Mucosa of rectum (tissue), 2 donors: ENCODE measurements around the gene ADGRG3.
"Not testable (repeated sequence)": the region's sequence is repeated elsewhere in the genome, so short reads cannot be mapped to it uniquely, and the experiment has no call there.

Experiments
- H3K27ac ChIP-seq, 2 donors: one replicate each; pipeline ENCODE4 v1.7.0; 2013; ENCODE audit warnings: inconsistent platforms in 2 of 2, low read depth in 2 of 2, low read length in 2 of 2
- H3K27me3 ChIP-seq, 2 donors: one replicate each; pipeline ENCODE4 v1.7.0; 2013; ENCODE audit warnings: low read length in 2 of 2; ENCODE audit not compliant: control insufficient read depth in 2 of 2, insufficient read depth in 2 of 2
- H3K36me3 ChIP-seq, 2 donors: one replicate each; pipeline ENCODE4 v1.7.0; 2013; ENCODE audit warnings: low read length in 2 of 2; ENCODE audit not compliant: control insufficient read depth in 2 of 2, insufficient read depth in 2 of 2
- H3K4me1 ChIP-seq, 2 donors: one replicate each; pipeline ENCODE4 v1.7.0; 2013; ENCODE audit warnings: low read length in 2 of 2, mild to moderate bottlenecking in 1 of 2; ENCODE audit not compliant: control insufficient read depth in 2 of 2, insufficient read depth in 2 of 2
- H3K4me3 ChIP-seq, 2 donors: one replicate each; pipeline ENCODE4 v1.7.0; 2013; ENCODE audit warnings: low read length in 2 of 2
- H3K9ac ChIP-seq, 2 donors: one replicate each; pipeline ENCODE4 v1.7.0; 2013; ENCODE audit warnings: low read length in 2 of 2, low read depth in 1 of 2, mild to moderate bottlenecking in 1 of 2
- H3K9me3 ChIP-seq, 2 donors: one replicate each; pipeline ENCODE4 v1.7.0; 2013; ENCODE audit warnings: low read length in 2 of 2; ENCODE audit not compliant: control insufficient read depth in 2 of 2
- donor health status: healthy.
- donor health status: Normal muscosa, but diverticular disease.

Gene ADGRG3

GRCh38 chr16:57671451-57671850, 3.3 kb downstream of the ADGRG3 start:
- H3K9ac ChIP-seq, H3K4me1 ChIP-seq, H3K9me3 ChIP-seq, H3K36me3 ChIP-seq, H3K27me3 ChIP-seq, H3K27ac ChIP-seq, H3K4me3 ChIP-seq: not testable (repeated sequence)

GRCh38 chr16:57672416-57672815, 4.3 kb downstream of the ADGRG3 start:
- H3K4me1 ChIP-seq, result no peaks in the 10 kb centered on the region
- no peaks in the 10 kb centered on the region for H3K9me3 ChIP-seq
- no peak overlapping the region for H3K4me3 ChIP-seq
- H3K27ac ChIP-seq, result no peak overlapping the region
- H3K27me3 ChIP-seq, result peaks cover 0 to 5% of the 10 kb centered on the region in 2 donors
- H3K9ac ChIP-seq, result no peak overlapping the region
- H3K36me3 ChIP-seq, result no peaks in the 10 kb centered on the region

- no peak overlapping the region for H3K9ac ChIP-seq
- H3K27ac ChIP-seq, result no peak overlapping the region
- H3K4me3 ChIP-seq, result no peak overlapping the region
- H3K36me3 ChIP-seq, result no peaks in the 10 kb centered on the region
- H3K27me3 ChIP-seq, result peaks cover 0 to 5% of the 10 kb centered on the region in 2 donors
- no peaks in the 10 kb centered on the region for H3K4me1 ChIP-seq
- H3K9me3 ChIP-seq, result no peaks in the 10 kb centered on the region
Measured at GRCh38 chr16:57672824-57673223, 4.7 kb downstream of the ADGRG3 start.

GRCh38 chr16:57675741-57676551, 7.8 kb downstream of the ADGRG3 start:
- Histone ChIP-seq H3K27ac (no peak overlapping the region), H3K36me3 (no peaks in the 10 kb centered on the region), H3K4me3 (no peak overlapping the region), H3K9ac (no peak overlapping the region), H3K9me3 (no peaks in the 10 kb centered on the region), H3K4me1 (no peaks in the 10 kb centered on the region), H3K27me3 (peaks cover 0 to 2% of the 10 kb centered on the region in 2 donors)

GRCh38 chr16:57676553-57677085, 8.5 kb downstream of the ADGRG3 start:
- no peak overlapping the region for H3K27ac ChIP-seq
- no peak overlapping the region for H3K4me3 ChIP-seq
- H3K36me3 ChIP-seq, result no peaks in the 10 kb centered on the region
- H3K4me1 ChIP-seq, result no peaks in the 10 kb centered on the region
- peaks cover 0 to 2% of the 10 kb centered on the region in 2 donors for H3K27me3 ChIP-seq
- no peaks in the 10 kb centered on the region for H3K9me3 ChIP-seq
- H3K9ac ChIP-seq, result no peak overlapping the region

GRCh38 chr16:57677622-57678369, 9.7 kb downstream of the ADGRG3 start:
- H3K36me3 ChIP-seq, result no peaks in the 10 kb centered on the region
- peaks cover 0 to 2% of the 10 kb centered on the region in 2 donors for H3K27me3 ChIP-seq
- no peak overlapping the region for H3K27ac ChIP-seq
- no peak overlapping the region for H3K9ac ChIP-seq
- H3K4me3 ChIP-seq, result no peak overlapping the region
- no peaks in the 10 kb centered on the region for H3K4me1 ChIP-seq
- H3K9me3 ChIP-seq, result no peaks in the 10 kb centered on the region

- Histone ChIP-seq H3K9me3 (no peaks in the 10 kb centered on the region), H3K4me3 (no peak overlapping the region), H3K27ac (no peak overlapping the region), H3K4me1 (no peaks in the 10 kb centered on the region), H3K9ac (no peak overlapping the region), H3K27me3 (no peaks in the 10 kb centered on the region), H3K36me3 (no peaks in the 10 kb centered on the region)
Measured at GRCh38 chr16:57679016-57679415, 10.9 kb downstream of the ADGRG3 start.

- Histone ChIP-seq H3K4me3 (no peak overlapping the region), H3K27me3 (no peaks in the 10 kb centered on the region), H3K9me3 (no peaks in the 10 kb centered on the region), H3K27ac (no peak overlapping the region), H3K36me3 (no peaks in the 10 kb centered on the region), H3K9ac (no peak overlapping the region), H3K4me1 (no peaks in the 10 kb centered on the region)
Measured at GRCh38 chr16:57679767-57680482, 11.8 kb downstream of the ADGRG3 start.

GRCh38 chr16:57680842-57681375, 12.8 kb downstream of the ADGRG3 start:
- H3K9me3 ChIP-seq, result no peaks in the 10 kb centered on the region
- H3K27ac ChIP-seq, result no peak overlapping the region

More at GRCh38 chr16:57680842-57681375, 12.8 kb downstream of the ADGRG3 start:
- Histone ChIP-seq H3K4me3 (no peak overlapping the region), H3K36me3 (no peaks in the 10 kb centered on the region), H3K27me3 (no peaks in the 10 kb centered on the region), H3K4me1 (no peaks in the 10 kb centered on the region), H3K9ac (no peak overlapping the region)
